KOPT-K1 (cell line): ENCODE results near the gene FLT4.

ENCODE experiments used
- H3K27ac ChIP-seq: fragments of 200-600 bp; sonication (generic); 2 replicates; pipeline ENCODE4 v1.5.1; 2016; ENCODE audit warnings: antibody characterized with exemption, mild to moderate bottlenecking, low read depth, low read length; ENCODE audit not compliant: poor library complexity, severe bottlenecking
- H3K36me3 ChIP-seq: fragments of 200-600 bp; sonication (generic); 2 replicates; pipeline ENCODE4 v1.5.1; 2017; ENCODE audit warnings: antibody characterized with exemption, mild to moderate bottlenecking, low read length, moderate library complexity; ENCODE audit not compliant: insufficient read depth
- H3K9me3 ChIP-seq: fragments of 200-600 bp; sonication (generic); 2 replicates; pipeline ENCODE4 v1.5.1; 2017; ENCODE audit warnings: antibody characterized with exemption, low read length, mild to moderate bottlenecking; ENCODE audit not compliant: insufficient read depth, poor library complexity, severe bottlenecking

FLT4 gene

GRCh38 chr5:180601591-180602480 is 47.6 kb downstream of the FLT4 start:
- H3K36me3 ChIP-seq: no peaks in the 10 kb centered on the region
- H3K27ac ChIP-seq: no peak overlapping the region
- no peaks in the 10 kb centered on the region for H3K9me3 ChIP-seq

GRCh38 chr5:180600554-180601041 is 48.8 kb downstream of the FLT4 start:
- Histone ChIP-seq H3K36me3 (no peaks in the 10 kb centered on the region), H3K9me3 (no peaks in the 10 kb centered on the region), H3K27ac (no peak overlapping the region)

DNA sequence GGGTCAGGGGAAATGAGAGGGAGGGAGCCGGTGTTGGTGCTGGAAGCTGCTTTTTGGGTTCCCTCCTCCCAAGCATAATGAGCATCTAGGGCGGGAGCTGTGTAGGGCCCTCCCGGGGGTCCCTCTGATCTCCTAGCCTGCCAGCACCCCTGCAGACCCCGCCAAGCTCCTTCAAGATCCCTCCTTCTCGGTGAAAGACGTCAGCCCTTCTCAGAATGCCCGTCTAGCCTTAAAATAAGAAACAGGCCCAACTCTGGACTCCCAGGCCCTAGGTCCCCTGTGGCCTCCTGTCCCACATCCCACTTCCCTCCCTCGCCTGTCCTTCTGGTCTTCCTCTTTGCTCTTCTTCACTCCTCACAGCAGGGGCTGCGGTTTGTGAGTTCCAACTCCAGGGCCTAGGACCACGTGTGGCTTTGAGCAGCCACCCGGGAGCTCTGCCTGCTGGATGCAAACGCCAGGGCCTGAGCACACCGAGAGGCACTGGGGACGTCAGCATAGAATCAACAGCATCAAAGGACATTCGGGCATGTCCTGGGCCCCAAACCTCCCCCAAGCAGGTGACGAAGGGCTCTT is 49.3 kb downstream of the FLT4 start:
- H3K27ac ChIP-seq: no peak overlapping the region
- no peaks in the 10 kb centered on the region for H3K9me3 ChIP-seq
- H3K36me3 ChIP-seq: no peaks in the 10 kb centered on the region

- Histone ChIP-seq H3K27ac (no peak overlapping the region), H3K9me3 (no peaks in the 10 kb centered on the region), H3K36me3 (no peaks in the 10 kb centered on the region)
These were observed 49.8 kb downstream of the FLT4 start for GRCh38 chr5:180599590-180599914.

DNA sequence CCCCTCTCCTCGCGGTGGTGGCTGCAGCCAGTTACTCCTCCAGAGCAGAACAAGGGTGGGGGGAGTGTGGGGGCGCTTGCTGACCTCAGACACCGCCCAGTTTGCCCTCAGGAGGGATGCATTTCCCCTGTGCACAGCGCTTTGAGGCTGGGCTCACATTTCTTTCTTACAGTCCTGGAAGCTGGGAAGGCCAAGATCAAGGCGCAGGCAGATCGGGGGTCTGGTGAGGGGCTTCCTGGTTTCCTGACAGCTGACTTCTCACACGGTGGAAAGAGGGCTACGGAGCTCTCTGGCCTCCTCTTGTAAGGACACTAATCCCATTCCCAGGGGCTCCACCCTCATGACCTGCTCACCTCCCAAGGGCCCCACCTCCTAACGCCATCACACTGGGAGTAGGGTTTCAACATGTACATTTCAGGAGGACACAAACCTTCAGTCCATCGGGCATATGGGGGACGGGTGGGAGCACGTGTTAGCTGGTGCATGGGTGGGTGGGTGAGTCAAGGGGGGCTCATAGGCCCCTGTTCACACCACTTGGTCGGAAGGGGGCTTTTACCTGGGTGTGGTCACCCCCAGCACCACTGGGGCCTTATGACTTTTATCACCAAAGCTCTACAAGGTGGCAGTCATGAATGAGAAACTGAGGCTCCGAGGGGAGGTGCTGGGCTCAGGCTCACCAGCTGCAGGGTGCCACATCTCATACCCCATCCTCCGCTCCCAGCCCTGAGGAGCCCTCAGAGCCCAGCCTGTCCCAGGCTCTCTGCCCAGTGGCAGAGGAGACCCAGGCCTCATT is 50.4 kb downstream of the FLT4 start:
- H3K36me3 ChIP-seq: no peaks in the 10 kb centered on the region
- H3K27ac ChIP-seq: no peak overlapping the region
- H3K9me3 ChIP-seq: no peaks in the 10 kb centered on the region

DNA sequence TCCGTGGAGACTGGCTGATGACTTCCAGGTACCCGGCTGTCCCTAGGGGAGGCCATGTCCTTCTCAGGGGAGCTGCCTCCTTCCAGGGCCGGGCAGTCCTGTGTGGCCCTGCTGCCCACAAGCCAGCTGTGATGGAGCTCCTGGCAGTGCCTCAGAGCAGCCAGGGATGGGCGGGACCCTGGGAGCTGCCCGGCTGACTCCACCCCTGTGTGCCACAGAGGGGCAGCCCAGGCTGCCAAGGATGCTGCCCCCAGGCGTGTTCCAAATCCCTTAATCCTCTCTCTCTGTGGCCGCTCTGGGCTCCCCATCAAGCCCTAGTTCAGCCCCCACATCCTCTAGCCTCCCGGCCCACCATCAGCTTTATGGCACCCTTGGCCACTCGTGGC is 51.1 kb downstream of the FLT4 start:
- no peak overlapping the region for H3K27ac ChIP-seq
- H3K36me3 ChIP-seq: no peaks in the 10 kb centered on the region
- H3K9me3 ChIP-seq: no peaks in the 10 kb centered on the region

GRCh38 chr5:180596668-180597231 is 52.6 kb downstream of the FLT4 start:
- no peaks in the 10 kb centered on the region for H3K36me3 ChIP-seq

DNA sequence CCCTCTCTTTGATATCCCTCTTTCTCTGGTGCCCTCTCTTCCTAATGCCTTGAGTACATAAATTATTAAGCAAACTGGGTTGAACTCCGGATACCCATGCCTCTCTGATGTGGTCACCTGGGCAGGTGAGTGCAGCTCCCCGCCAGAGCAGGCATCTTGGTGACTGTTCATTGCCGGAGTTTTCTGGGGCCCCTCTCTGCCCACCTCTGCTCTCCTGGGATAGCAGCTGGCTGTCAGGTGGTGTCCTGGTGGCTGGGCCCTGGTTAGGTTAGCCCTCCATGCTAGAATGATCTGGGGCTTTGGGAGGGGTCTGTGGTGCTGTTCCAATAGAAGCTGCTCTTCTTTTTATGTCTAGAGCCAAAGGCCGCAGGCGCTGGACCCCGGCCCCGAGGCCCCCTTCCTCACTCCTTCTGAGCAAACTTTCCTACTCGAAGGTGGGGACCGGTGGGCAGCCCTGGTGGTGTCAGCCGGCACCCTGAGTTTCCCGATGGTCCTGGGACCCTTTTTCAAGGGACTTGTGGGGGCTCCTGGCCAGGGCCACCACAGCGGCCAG is 53.2 kb downstream of the FLT4 start:
- Histone ChIP-seq H3K27ac (peak overlapping the region; percentile 5), H3K36me3 (no peaks in the 10 kb centered on the region), H3K9me3 (no peaks in the 10 kb centered on the region)

More at GRCh38 chr5:180596668-180597231, 52.6 kb downstream of the FLT4 start:
- Histone ChIP-seq H3K27ac (peak overlapping the region; percentile 5), H3K9me3 (no peaks in the 10 kb centered on the region)

- H3K9me3 ChIP-seq: no peaks in the 10 kb centered on the region
- H3K27ac ChIP-seq: peak overlapping the region; percentile 42
- H3K36me3 ChIP-seq: no peaks in the 10 kb centered on the region
These were observed 53.9 kb downstream of the FLT4 start for GRCh38 chr5:180595381-180596114.

DNA sequence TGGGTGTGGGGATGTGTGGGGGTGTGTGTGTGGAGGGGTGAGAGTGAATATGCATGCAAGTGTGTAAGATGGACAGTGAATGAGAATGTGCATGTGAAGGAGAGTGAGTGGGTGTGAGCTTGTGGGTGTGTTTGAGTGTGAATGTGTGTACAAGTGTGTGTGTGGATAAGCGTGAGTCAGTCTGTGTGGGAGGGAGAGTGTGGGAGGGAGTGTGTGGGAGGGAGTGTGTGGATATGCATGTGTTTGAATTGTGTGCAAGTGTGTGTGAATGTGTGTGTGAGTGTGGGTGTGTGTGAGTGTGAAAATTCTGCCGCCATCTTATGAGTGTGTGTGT is 54.4 kb downstream of the FLT4 start:
- Histone ChIP-seq H3K27ac (peak overlapping the region; percentile 42), H3K36me3 (no peaks in the 10 kb centered on the region), H3K9me3 (no peaks in the 10 kb centered on the region)

- peak overlapping the region; percentile 42 for H3K27ac ChIP-seq
- no peaks in the 10 kb centered on the region for H3K36me3 ChIP-seq
- no peaks in the 10 kb centered on the region for H3K9me3 ChIP-seq
These were observed 54.9 kb downstream of the FLT4 start for GRCh38 chr5:180594311-180595045.

GRCh38 chr5:180593446-180594206 is 55.8 kb downstream of the FLT4 start:
- Histone ChIP-seq H3K27ac (peak overlapping the region; percentile 19), H3K36me3 (no peaks in the 10 kb centered on the region), H3K9me3 (no peaks in the 10 kb centered on the region)

DNA sequence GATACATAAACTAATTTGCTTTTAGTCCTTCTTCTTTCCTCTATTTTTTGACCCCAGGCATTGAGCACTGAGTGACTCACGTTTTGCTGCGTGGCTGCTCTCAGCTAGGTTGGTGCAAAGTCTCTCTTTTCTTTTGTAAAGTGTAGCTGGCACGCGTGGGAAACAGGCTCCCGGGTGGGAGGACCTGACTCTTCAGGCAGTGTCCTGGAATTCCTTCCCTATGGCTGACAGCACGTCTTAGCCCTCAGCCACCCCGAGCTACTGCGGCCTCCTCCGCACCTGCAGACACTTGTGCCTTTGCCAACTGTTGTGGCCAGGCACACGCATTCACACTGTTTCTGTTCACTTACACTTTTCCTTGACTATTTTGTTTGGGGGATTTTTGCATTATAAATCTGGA is 57.2 kb downstream of the FLT4 start:
- Histone ChIP-seq H3K36me3 (no peaks in the 10 kb centered on the region), H3K27ac (peak overlapping the region; percentile 83), H3K9me3 (no peaks in the 10 kb centered on the region)
